IMR-90 (cell line): ENCODE measurements around the gene TCERG1. TPM values are rescaled to one million over a fixed set of nuclear protein-coding genes. Genes with fewer than 3 reads are reported as not detected.

ENCODE experiments used
- ATAC-seq: fragments of 200-7000 bp; cut with Tn5 transposase; 2 replicates; pipeline ENCODE4 v1.9.1; 2020; ENCODE audit warnings: low read depth, mild to moderate bottlenecking, moderate library complexity
- BruUV-seq: library from RNA; stranded (reverse); fragments of 400-500 nt; replicated peaks from 2 replicates; lab custom pipeline; 2021; lab: Mats Ljungman, UMichigan
- CTCF ChIA-PET: fragments of 300-600 bp; formaldehyde crosslinking; extraction: SDS; loops from one replicate; lab custom pipeline; 2021; ENCODE audit warnings: antibody characterized with exemption; lab: Yijun Ruan, JAX
- POLR2A ChIA-PET: fragments of 300-600 bp; sonication (Branson Sonifier 250); formaldehyde crosslinking; loops from one replicate; lab custom pipeline; 2022; ENCODE audit warnings: antibody characterized with exemption; ENCODE audit not compliant: unreplicated experiment; lab: Charles Lee
- DNase-seq: peaks from one replicate; pipeline ENCODE4 v3.0.0; 2013
- H2AFZ ChIP-seq: replicated peaks from 2 replicates; pipeline ENCODE3; 2013; ENCODE audit warnings: low read length, mild to moderate bottlenecking; ENCODE audit not compliant: poor library complexity
- H2AK5ac ChIP-seq: 2 replicates; pipeline ENCODE4 v1.6.1; 2013; ENCODE audit warnings: low read depth, low read length, inconsistent platforms
- H2AK9ac ChIP-seq: replicated peaks from 2 replicates; pipeline ENCODE3; 2013; ENCODE audit warnings: mild to moderate bottlenecking, low read depth, low read length, moderate library complexity; ENCODE audit not compliant: poor library complexity
- H2BK120ac ChIP-seq: 2 replicates; pipeline ENCODE4 v1.6.1; 2013; ENCODE audit warnings: low read depth, low read length, inconsistent platforms
- H2BK15ac ChIP-seq: 3 replicates; pipeline ENCODE4 v1.6.1; 2013; ENCODE audit warnings: low read depth, low read length, inconsistent platforms
- H2BK20ac ChIP-seq: 2 replicates; pipeline ENCODE4 v1.6.1; 2013; ENCODE audit warnings: low read depth, mild to moderate bottlenecking, inconsistent platforms, low read length, moderate library complexity
- H2BK5ac ChIP-seq: 2 replicates; pipeline ENCODE4 v1.6.1; 2013; ENCODE audit warnings: mild to moderate bottlenecking, low read depth, low read length, inconsistent platforms; ENCODE audit not compliant: poor library complexity, severe bottlenecking
- H3K14ac ChIP-seq: replicated peaks from 2 replicates; pipeline ENCODE4 v1.6.1; 2013; ENCODE audit warnings: low read depth, low read length, inconsistent platforms
- H3K18ac ChIP-seq: 2 replicates; pipeline ENCODE4 v1.6.1; 2013; ENCODE audit warnings: low read depth, low read length, control low read depth
- H3K23ac ChIP-seq: 2 replicates; pipeline ENCODE4 v1.6.1; 2013; ENCODE audit warnings: low read depth, low read length, inconsistent platforms
- H3K27ac ChIP-seq: 2 replicates; pipeline ENCODE4 v1.5.1; 2013; ENCODE audit warnings: mild to moderate bottlenecking, control low read depth, low read length; ENCODE audit not compliant: insufficient read depth
- H3K27me3 ChIP-seq: 2 replicates; pipeline ENCODE4 v1.6.1; 2013; ENCODE audit warnings: low read length; ENCODE audit not compliant: control insufficient read depth, insufficient read depth
- H3K36me3 ChIP-seq: 2 replicates; pipeline ENCODE4 v1.6.1; 2013; ENCODE audit warnings: low read length, mixed read lengths; ENCODE audit not compliant: control insufficient read depth, insufficient read depth
- H3K4ac ChIP-seq: 2 replicates; pipeline ENCODE4 v1.6.1; 2013; ENCODE audit warnings: low read depth, low read length, inconsistent platforms
- H3K4me1 ChIP-seq: 2 replicates; pipeline ENCODE4 v1.6.1; 2013; ENCODE audit warnings: low read length, mixed read lengths; ENCODE audit not compliant: control insufficient read depth, insufficient read depth
- H3K4me2 ChIP-seq: 2 replicates; pipeline ENCODE4 v1.6.1; 2013; ENCODE audit warnings: low read depth, mild to moderate bottlenecking, control low read depth, low read length, moderate library complexity
- H3K4me3 ChIP-seq: 2 replicates; pipeline ENCODE4 v1.5.1; 2013; ENCODE audit warnings: low read depth, mild to moderate bottlenecking, control low read depth, low read length, moderate library complexity; ENCODE audit not compliant: insufficient read depth
- H3K56ac ChIP-seq: 2 replicates; pipeline ENCODE4 v1.6.1; 2013; ENCODE audit warnings: low read length, inconsistent platforms; ENCODE audit not compliant: insufficient read depth; ENCODE audit errors: extremely low read depth
- H3K79me1 ChIP-seq, 2 experiments: 2 replicates each; pipeline ENCODE4 v1.6.1; 2013; ENCODE audit warnings: low read length in 2 of 2, inconsistent platforms in 1 of 2, low read depth in 1 of 2
- H3K9ac ChIP-seq: 2 replicates; pipeline ENCODE4 v1.6.1; 2013; ENCODE audit warnings: low read depth, low read length, control low read depth
- H3K9me1 ChIP-seq: 2 replicates; pipeline ENCODE4 v1.6.1; 2013; ENCODE audit warnings: low read length, inconsistent platforms; ENCODE audit not compliant: insufficient read depth
- H3K9me3 ChIP-seq: 2 replicates; pipeline ENCODE4 v1.6.1; 2013; ENCODE audit warnings: low read length; ENCODE audit not compliant: control insufficient read depth, insufficient read depth
- H4K20me1 ChIP-seq: 2 replicates; pipeline ENCODE4 v1.6.1; 2013; ENCODE audit warnings: low read length, inconsistent platforms; ENCODE audit not compliant: insufficient read depth
- H4K5ac ChIP-seq: 2 replicates; pipeline ENCODE4 v1.6.1; 2013; ENCODE audit warnings: mild to moderate bottlenecking, low read depth, low read length, control low read depth
- H4K8ac ChIP-seq, 2 experiments: 2 replicates each; pipeline ENCODE4 v1.6.1; 2013; ENCODE audit warnings: low read depth in 2 of 2, low read length in 2 of 2, control low read depth in 1 of 2, inconsistent platforms in 1 of 2
- H4K91ac ChIP-seq: 2 replicates; pipeline ENCODE4 v1.6.1; 2013; ENCODE audit warnings: low read depth, low read length, inconsistent platforms; ENCODE audit not compliant: insufficient read depth
- BHLHE40 ChIP-seq: fragments of 150-350 bp; IDR thresholded peaks from 2 replicates; pipeline ENCODE4 v1.6.1; 2016; ENCODE audit warnings: mild to moderate bottlenecking, low read depth, low read length
- CEBPB ChIP-seq: IDR thresholded peaks from 2 replicates; pipeline ENCODE4 v1.6.1; 2012; ENCODE audit warnings: low read depth, low read length, improper control_type of control experiment
- CHD1 ChIP-seq: IDR thresholded peaks from 2 replicates; pipeline ENCODE4 v1.6.1; 2012; ENCODE audit warnings: low read depth, low read length, improper control_type of control experiment
- CTCF ChIP-seq: conservative IDR thresholded peaks from 2 replicates; pipeline ENCODE4 v1.5.1; 2012; ENCODE audit warnings: mild to moderate bottlenecking, low read depth, low read length, improper control_type of control experiment
- ELK1 ChIP-seq: fragments of 150-350 bp; IDR thresholded peaks from 2 replicates; pipeline ENCODE4 v1.6.1; 2016; ENCODE audit warnings: low read depth, mild to moderate bottlenecking, low read length, moderate library complexity, borderline replicate concordance
- FOS ChIP-seq: fragments of 150-350 bp; IDR thresholded peaks from 2 replicates; pipeline ENCODE4 v1.6.1; 2016; ENCODE audit warnings: low read depth, low read length
- MAFK ChIP-seq: IDR thresholded peaks from 2 replicates; pipeline ENCODE4 v1.6.1; 2012; ENCODE audit warnings: low read depth, low read length, improper control_type of control experiment
- MAZ ChIP-seq: IDR thresholded peaks from 2 replicates; pipeline ENCODE4 v1.6.1; 2012; ENCODE audit warnings: low read depth, mild to moderate bottlenecking, low read length, improper control_type of control experiment, moderate library complexity, borderline replicate concordance
- MXI1 ChIP-seq: IDR thresholded peaks from 2 replicates; pipeline ENCODE4 v1.6.1; 2012; ENCODE audit warnings: low read depth, mild to moderate bottlenecking, low read length, moderate library complexity, borderline replicate concordance
- NFE2L2 ChIP-seq: fragments of 150-350 bp; IDR thresholded peaks from 2 replicates; pipeline ENCODE4 v1.6.1; 2016; ENCODE audit warnings: low read depth, mild to moderate bottlenecking, low read length
- POLR2A ChIP-seq: IDR thresholded peaks from 2 replicates; pipeline ENCODE4 v1.6.1; 2012; ENCODE audit warnings: mild to moderate bottlenecking, low read depth, low read length
- RAD21 ChIP-seq: IDR thresholded peaks from 2 replicates; pipeline ENCODE4 v1.6.1; 2012; ENCODE audit warnings: low read length, improper control_type of control experiment
- RCOR1 ChIP-seq: IDR thresholded peaks from 2 replicates; pipeline ENCODE4 v1.6.1; 2012; ENCODE audit warnings: mild to moderate bottlenecking, low read length, improper control_type of control experiment; ENCODE audit not compliant: insufficient replicate concordance
- RFX5 ChIP-seq: IDR thresholded peaks from 2 replicates; pipeline ENCODE4 v1.8.0; 2012; ENCODE audit warnings: low read depth, mild to moderate bottlenecking, low read length, moderate library complexity
- SMC3 ChIP-seq: fragments of 150-350 bp; IDR thresholded peaks from 2 replicates; pipeline ENCODE4 v1.6.1; 2016; ENCODE audit warnings: low read depth, mild to moderate bottlenecking, antibody characterized with exemption, low read length, moderate library complexity
- USF2 ChIP-seq: fragments of 150-350 bp; IDR thresholded peaks from 2 replicates; pipeline ENCODE4 v1.6.1; 2017; ENCODE audit warnings: mild to moderate bottlenecking, antibody characterized with exemption, low read length, low read depth
- WGBS, 2 experiments: methylation state at CpG; one replicate each; pipeline versions ENCODE4 v1.1.5 to v1.1.7; 2013; ENCODE audit warnings: missing lambda C conversion rate in 2 of 2; ENCODE audit not compliant: insufficient read length in 1 of 2; ENCODE audit errors: extremely low coverage in 2 of 2; 5-methylcytosine and 5-hydroxymethylcytosine counted together
- dilution Hi-C: fragments of 300-500 bp; cut with HindIII; formaldehyde crosslinking; loops from one replicate; pipeline ENCODE4 v1.14.3; 2018; ENCODE audit warnings: low sequenced_read_pairs; ENCODE audit not compliant: unreplicated experiment
- in situ Hi-C: fragments of 300-500 bp; cut with MboI; formaldehyde crosslinking; loops from 3 replicates; pipeline ENCODE4 v1.14.3; 2019; ENCODE audit warnings: low sequenced_read_pairs, inconsistent platforms, mixed read lengths
- intact Hi-C: fragments of 100-400 bp; cut with micrococcal nuclease; formaldehyde crosslinking; loops from 2 replicates; pipeline ENCODE4 v1.10.0; 2022
- polyA plus RNA-seq, 3 experiments: library from polyadenylated mRNA; depleted of rRNA; stranded (reverse); fragments of >200 nt; gene quantifications; 2 replicates each; pipeline ENCODE4 v1.2.3, GENCODE V29; 2012; ENCODE audit warnings: low replicate concordance in 1 of 3
- total RNA-seq: library from RNA; depleted of rRNA; stranded (reverse); fragments of >200 nt; gene quantifications from 2 replicates; pipeline ENCODE4 v1.2.3, GENCODE V29; 2012

Gene TCERG1
- total and polyA plus RNA-seq, 2 of the 4 experiments (the other 2 are of a cell fraction), result 21.9 to 44.7 TPM

GRCh38 chr5:146425023-146425422, 22.1 kb upstream of the TCERG1 start:
- Histone ChIP-seq H4K5ac (no peak overlapping the region), H2BK15ac (no peak overlapping the region), H2AK9ac (no peak overlapping the region), H4K20me1 (no peaks in the 10 kb centered on the region), H3K27me3 (peaks cover 17% of the 10 kb centered on the region), H3K9ac (no peak overlapping the region), H3K79me1 (no peaks in the 10 kb centered on the region), H3K27ac (no peak overlapping the region), H4K91ac (no peak overlapping the region), H3K56ac (no peak overlapping the region), H2AFZ (no peak overlapping the region), H3K14ac (no peak overlapping the region), H3K9me1 (no peaks in the 10 kb centered on the region), H3K9me3 (no peaks in the 10 kb centered on the region), H3K23ac (no peak overlapping the region), H2BK120ac (no peak overlapping the region), H2BK20ac (no peak overlapping the region), H3K18ac (no peak overlapping the region), H3K36me3 (no peaks in the 10 kb centered on the region), H3K4ac (no peak overlapping the region), H3K4me1 (no peaks in the 10 kb centered on the region), H2AK5ac (no peak overlapping the region), H4K8ac (no peak overlapping the region), H3K4me2 (no peak overlapping the region), H2BK5ac (no peak overlapping the region), H3K4me3 (no peak overlapping the region)
- ChIA-PET POLR2A (no interaction called here), CTCF (interaction anchor here (1.0 kb wide), 1 partner anchor 12 kb away, joined by 3 read pairs; no protein-coding TSS in a partner anchor)
- ATAC-seq, result no peak
- in situ Hi-C loops, result loop anchor here (25.0 kb wide), 1 partner anchor 288 kb away; no protein-coding TSS in a partner anchor
- no peak for DNase-seq
- TF ChIP-seq SMC3, result no peak
- TF ChIP-seq CTCF, result no peak
- TF ChIP-seq BHLHE40, result no peak
- no peak for TF ChIP-seq NFE2L2
- no peak for TF ChIP-seq MXI1
- no peak for TF ChIP-seq MAZ
- TF ChIP-seq CEBPB, result no peak
- no peak for TF ChIP-seq MAFK
- no peak for TF ChIP-seq RCOR1
- TF ChIP-seq FOS, result no peak
- no peak for TF ChIP-seq RFX5
- TF ChIP-seq CHD1, result no peak
- TF ChIP-seq RAD21, result no peak
- no peak for TF ChIP-seq USF2
- TF ChIP-seq ELK1, result no peak
- no peak for TF ChIP-seq POLR2A
- WGBS, 2 experiments, result 17% methylated on average over 3 of the region's 12 CpGs; no CpG with 5 or more reads in 1 of the 2 experiments
- no TSS peak for BruUV-seq
- dilution Hi-C loops, result no loop called here
- intact Hi-C loops, result loop anchor here (5.0 kb wide), 1 partner anchor 243 kb away; the partner anchor contains the start of gene LARS1
